Measurements from ENCODE around the gene GNAT2. TPM values are rescaled to one million over a fixed set of nuclear protein-coding genes. Genes with fewer than 3 reads are reported as not detected.

GNAT2 gene
- total RNA-seq, 1 donor from 2014 or later, result not detected

DNA sequence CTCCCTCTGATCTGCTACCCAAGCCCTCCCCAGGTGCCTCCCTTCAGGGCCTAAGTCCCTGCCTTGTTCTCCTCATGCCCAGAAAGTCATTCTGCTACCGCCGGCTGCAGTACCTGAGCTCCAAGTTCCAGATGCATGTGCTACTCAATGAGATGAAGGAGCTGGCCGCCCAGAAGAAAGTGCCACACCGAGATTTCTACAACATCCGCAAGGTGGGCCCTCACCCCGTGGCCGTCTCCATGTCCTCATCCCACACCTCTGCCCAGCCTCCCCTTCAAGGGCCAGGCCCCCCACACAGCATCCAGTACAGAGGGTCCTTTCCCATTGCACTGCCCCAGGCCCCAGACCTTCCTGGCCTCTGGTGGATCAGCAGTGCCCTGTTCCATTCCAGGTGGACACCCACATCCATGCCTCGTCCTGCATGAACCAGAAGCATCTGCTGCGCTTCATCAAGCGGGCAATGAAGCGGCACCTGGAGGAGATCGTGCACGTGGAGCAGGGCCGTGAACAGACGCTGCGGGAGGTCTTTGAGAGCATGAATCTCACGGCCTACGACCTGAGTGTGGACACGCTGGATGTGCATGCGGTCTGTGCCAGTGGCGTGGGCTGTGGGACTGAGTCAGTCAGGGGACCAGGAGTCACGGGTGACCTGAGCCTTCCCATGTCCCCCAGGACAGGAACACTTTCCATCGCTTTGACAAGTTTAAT, 8.4 kb upstream of the GNAT2 start:
- no peak overlapping the region for H3K27ac Mint-ChIP-seq (ENCODE audit: unreplicated experiment)
- DNase-seq (ENCODE audit: extremely low spot score, unreplicated experiment), result peak; percentile 72
- H3K27me3 Mint-ChIP-seq (ENCODE audit: unreplicated experiment), result no peaks in the 10 kb centered on the region
- H3K36me3 Mint-ChIP-seq (ENCODE audit: unreplicated experiment), result peaks cover 37% of the 10 kb centered on the region
- no peak overlapping the region for H3K4me3 Mint-ChIP-seq (ENCODE audit: unreplicated experiment)
- TF ChIP-seq, protein P1, sequence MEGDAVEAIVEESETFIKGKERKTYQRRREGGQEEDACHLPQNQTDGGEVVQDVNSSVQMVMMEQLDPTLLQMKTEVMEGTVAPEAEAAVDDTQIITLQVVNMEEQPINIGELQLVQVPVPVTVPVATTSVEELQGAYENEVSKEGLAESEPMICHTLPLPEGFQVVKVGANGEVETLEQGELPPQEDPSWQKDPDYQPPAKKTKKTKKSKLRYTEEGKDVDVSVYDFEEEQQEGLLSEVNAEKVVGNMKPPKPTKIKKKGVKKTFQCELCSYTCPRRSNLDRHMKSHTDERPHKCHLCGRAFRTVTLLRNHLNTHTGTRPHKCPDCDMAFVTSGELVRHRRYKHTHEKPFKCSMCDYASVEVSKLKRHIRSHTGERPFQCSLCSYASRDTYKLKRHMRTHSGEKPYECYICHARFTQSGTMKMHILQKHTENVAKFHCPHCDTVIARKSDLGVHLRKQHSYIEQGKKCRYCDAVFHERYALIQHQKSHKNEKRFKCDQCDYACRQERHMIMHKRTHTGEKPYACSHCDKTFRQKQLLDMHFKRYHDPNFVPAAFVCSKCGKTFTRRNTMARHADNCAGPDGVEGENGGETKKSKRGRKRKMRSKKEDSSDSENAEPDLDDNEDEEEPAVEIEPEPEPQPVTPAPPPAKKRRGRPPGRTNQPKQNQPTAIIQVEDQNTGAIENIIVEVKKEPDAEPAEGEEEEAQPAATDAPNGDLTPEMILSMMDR (IDR thresholded peaks at IDR 0.05), result no peak
- H3K9me3 Mint-ChIP-seq (ENCODE audit: unreplicated experiment), result no peaks in the 10 kb centered on the region
- peaks cover 17% of the 10 kb centered on the region for H3K4me1 Mint-ChIP-seq (ENCODE audit: unreplicated experiment)

DNA sequence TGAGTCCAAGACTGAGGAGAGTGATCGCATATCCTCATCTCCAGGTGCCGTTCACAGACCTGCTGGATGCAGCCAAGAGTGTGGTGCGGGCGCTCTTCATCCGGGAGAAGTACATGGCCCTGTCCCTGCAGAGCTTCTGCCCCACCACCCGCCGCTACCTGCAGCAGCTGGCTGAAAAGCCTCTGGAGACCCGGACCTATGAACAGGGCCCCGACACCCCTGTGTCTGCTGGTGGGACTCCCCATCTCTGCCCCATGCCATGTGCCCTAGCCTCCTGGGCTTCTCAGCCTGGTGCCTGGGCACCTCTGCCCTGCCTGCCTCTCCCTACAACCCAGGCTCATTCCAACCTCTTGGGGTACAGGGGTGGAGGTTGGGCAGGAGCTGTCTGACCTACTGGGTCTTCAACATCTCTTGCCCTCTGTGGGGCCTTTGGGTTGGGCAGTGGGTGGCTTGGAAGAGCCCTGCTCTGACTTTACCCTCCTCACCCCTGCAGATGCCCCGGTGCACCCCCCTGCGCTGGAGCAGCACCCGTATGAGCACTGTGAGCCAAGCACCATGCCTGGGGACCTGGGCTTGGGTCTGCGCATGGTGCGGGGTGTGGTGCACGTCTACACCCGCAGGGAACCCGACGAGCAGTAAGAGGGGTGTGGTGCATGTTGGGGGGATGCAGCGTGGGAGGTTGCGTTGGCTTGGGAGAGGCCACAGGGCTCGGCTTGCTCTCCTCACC, 7.4 kb upstream of the GNAT2 start:
- peak; percentile 77 for DNase-seq (ENCODE audit: extremely low spot score, unreplicated experiment)
- no peak overlapping the region for H3K4me3 Mint-ChIP-seq (ENCODE audit: unreplicated experiment)
- H3K27ac Mint-ChIP-seq (ENCODE audit: unreplicated experiment), result no peak overlapping the region
- peaks cover 35% of the 10 kb centered on the region for H3K36me3 Mint-ChIP-seq (ENCODE audit: unreplicated experiment)
- peaks cover 27% of the 10 kb centered on the region for H3K4me1 Mint-ChIP-seq (ENCODE audit: unreplicated experiment)
- TF ChIP-seq, protein P1 (IDR thresholded peaks at IDR 0.05), result no peak
- H3K27me3 Mint-ChIP-seq (ENCODE audit: unreplicated experiment), result no peaks in the 10 kb centered on the region
- no peaks in the 10 kb centered on the region for H3K9me3 Mint-ChIP-seq (ENCODE audit: unreplicated experiment)

DNA sequence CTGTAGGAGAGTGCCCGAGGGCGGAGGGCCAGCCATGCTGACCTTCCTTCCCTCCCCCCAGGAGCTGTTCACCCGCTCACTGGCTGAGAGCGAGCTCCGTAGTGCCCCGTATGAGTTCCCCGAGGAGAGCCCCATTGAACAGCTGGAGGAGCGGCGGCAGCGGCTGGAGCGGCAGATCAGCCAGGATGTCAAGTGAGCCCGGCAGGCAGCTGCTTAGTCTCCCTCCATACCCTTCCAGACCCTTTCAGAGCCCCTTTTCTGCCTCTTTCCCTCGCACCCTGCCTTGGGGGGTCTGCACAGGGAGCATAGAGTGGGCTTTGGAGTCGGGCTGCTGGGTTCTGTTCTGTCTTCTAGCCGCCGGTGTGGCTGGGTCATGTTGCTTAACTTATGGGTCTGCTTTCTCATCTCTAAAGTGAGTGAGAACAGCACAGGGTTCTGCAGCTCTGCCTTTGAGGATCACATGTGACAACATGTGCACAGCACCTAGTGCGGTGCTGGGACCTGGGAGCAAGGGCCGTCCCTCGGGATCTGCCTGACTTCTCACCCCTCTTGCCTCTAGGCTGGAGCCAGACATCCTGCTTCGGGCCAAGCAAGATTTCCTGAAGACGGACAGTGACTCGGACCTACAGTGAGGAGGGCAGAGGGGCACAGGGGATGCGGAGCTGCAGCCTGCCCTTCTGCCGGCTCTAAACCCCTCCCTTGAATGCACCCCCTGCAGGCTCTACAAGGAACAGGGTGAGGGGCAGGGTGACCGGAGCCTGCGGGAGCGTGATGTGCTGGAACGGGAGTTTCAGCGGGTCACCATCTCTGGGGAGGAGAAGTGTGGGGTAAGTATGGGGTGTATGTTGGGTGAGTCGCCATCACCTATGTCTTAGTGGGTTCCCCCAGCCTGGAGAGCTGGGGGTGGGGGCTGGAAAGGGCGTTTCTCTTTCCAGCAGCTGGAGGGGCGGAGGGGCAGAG, 6.5 kb upstream of the GNAT2 start:
- Mint-ChIP-seq H3K27me3 (ENCODE audit: unreplicated experiment) (no peaks in the 10 kb centered on the region), H3K27ac (ENCODE audit: unreplicated experiment) (no peak overlapping the region), H3K9me3 (ENCODE audit: unreplicated experiment) (no peaks in the 10 kb centered on the region), H3K4me1 (ENCODE audit: unreplicated experiment) (peaks cover 33% of the 10 kb centered on the region), H3K36me3 (ENCODE audit: unreplicated experiment) (peaks cover 27% of the 10 kb centered on the region), H3K4me3 (ENCODE audit: unreplicated experiment) (no peak overlapping the region)
- TF ChIP-seq, protein P1 (IDR thresholded peaks at IDR 0.05), result no peak
- DNase-seq (ENCODE audit: extremely low spot score, unreplicated experiment), result peak; percentile 81

DNA sequence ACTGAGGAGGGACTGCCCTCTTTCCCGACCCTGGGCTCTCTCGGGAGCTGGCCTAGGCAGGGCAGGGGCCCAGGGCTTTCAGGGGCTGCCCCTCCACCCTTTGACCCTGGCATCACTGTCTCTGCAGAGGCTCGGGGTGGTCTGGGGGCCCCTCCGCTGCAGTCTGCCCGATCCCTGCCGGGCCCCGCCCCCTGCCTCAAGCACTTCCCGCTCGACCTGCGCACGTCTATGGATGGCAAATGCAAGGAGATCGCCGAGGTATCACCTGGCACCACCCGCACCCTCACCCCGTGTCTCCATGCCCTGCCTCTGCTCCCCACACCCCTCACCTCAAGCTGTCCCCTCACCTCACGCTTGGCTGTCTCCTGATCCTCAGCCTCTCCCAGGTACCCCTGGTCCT, 5.8 kb upstream of the GNAT2 start:
- TF ChIP-seq, protein P1 (IDR thresholded peaks at IDR 0.05), result no peak
- Mint-ChIP-seq H3K4me3 (ENCODE audit: unreplicated experiment) (no peak overlapping the region), H3K36me3 (ENCODE audit: unreplicated experiment) (peaks cover 27% of the 10 kb centered on the region), H3K4me1 (ENCODE audit: unreplicated experiment) (peaks cover 33% of the 10 kb centered on the region), H3K27me3 (ENCODE audit: unreplicated experiment) (no peaks in the 10 kb centered on the region), H3K9me3 (ENCODE audit: unreplicated experiment) (no peaks in the 10 kb centered on the region), H3K27ac (ENCODE audit: unreplicated experiment) (no peak overlapping the region)
- DNase-seq (ENCODE audit: extremely low spot score, unreplicated experiment), result peak; percentile 81
